ENCODE results near the gene S100A2. TPM values are rescaled to one million over a fixed set of nuclear protein-coding genes. Genes with fewer than 3 reads are reported as not detected.

Gene S100A2
- total RNA-seq, 1 donor from 2014 or later = 5.6 TPM

GRCh38 chr1:153561466-153561985 lies 4.1 kb downstream of the S100A2 start:
- ATAC-seq (no peak), DNase-seq (peak; percentile 48)
- no peak for TF ChIP-seq CTCF (IDR thresholded peaks at IDR 0.05)

GRCh38 chr1:153560771-153561465 lies 4.7 kb downstream of the S100A2 start:
- no peaks in the 10 kb centered on the region for H3K27me3 ChIP-seq
- TF ChIP-seq CTCF (IDR thresholded peaks at IDR 0.05) = no peak
- H3K9me3 ChIP-seq = no peaks in the 10 kb centered on the region
- peaks cover 11% of the 10 kb centered on the region for H3K4me1 ChIP-seq
- DNase-seq (peak; percentile 42), ATAC-seq (no peak)
- intact Hi-C loops (cut with DNase I) = no loop called here
- H3K27ac ChIP-seq = no peak overlapping the region
- H3K36me3 ChIP-seq = no peaks in the 10 kb centered on the region
- H3K4me3 ChIP-seq = no peak overlapping the region

More at GRCh38 chr1:153561466-153561985, 4.1 kb downstream of the S100A2 start:
- peaks cover 16% of the 10 kb centered on the region for H3K4me1 ChIP-seq
- intact Hi-C loops (cut with DNase I) = no loop called here
- H3K36me3 ChIP-seq = no peaks in the 10 kb centered on the region
- no peak overlapping the region for H3K27ac ChIP-seq
- H3K4me3 ChIP-seq = no peak overlapping the region
- H3K27me3 ChIP-seq = no peaks in the 10 kb centered on the region
- no peaks in the 10 kb centered on the region for H3K9me3 ChIP-seq

- peaks cover 4% of the 10 kb centered on the region for H3K4me1 ChIP-seq
- H3K4me3 ChIP-seq = no peak overlapping the region
- H3K27ac ChIP-seq = no peak overlapping the region
- no peaks in the 10 kb centered on the region for H3K9me3 ChIP-seq
- no peak for DNase-seq
- intact Hi-C loops (cut with DNase I) = no loop called here
- no peaks in the 10 kb centered on the region for H3K27me3 ChIP-seq
- TF ChIP-seq CTCF (IDR thresholded peaks at IDR 0.05) = no peak
- no peak for ATAC-seq
- H3K36me3 ChIP-seq = no peaks in the 10 kb centered on the region
Observed at GRCh38 chr1:153560241-153560640, 5.4 kb downstream of the S100A2 start.

GRCh38 chr1:153557877-153558276 lies 7.8 kb downstream of the S100A2 start:
- no peak for TF ChIP-seq CTCF (IDR thresholded peaks at IDR 0.05)

GRCh38 chr1:153556348-153556747 lies 9.3 kb downstream of the S100A2 start:
- Histone ChIP-seq H3K27me3 (no peaks in the 10 kb centered on the region), H3K4me1 (peaks cover 17% of the 10 kb centered on the region), H3K36me3 (no peaks in the 10 kb centered on the region), H3K9me3 (no peaks in the 10 kb centered on the region), H3K27ac (no peak overlapping the region), H3K4me3 (no peak overlapping the region)
- intact Hi-C loops (cut with DNase I) = no loop called here
- TF ChIP-seq CTCF (IDR thresholded peaks at IDR 0.05) = no peak
- no peak for ATAC-seq
- DNase-seq = no peak

More at GRCh38 chr1:153557877-153558276, 7.8 kb downstream of the S100A2 start:
- DNase-seq (no peak), ATAC-seq (no peak)
- intact Hi-C loops (cut with DNase I) = no loop called here
- no peaks in the 10 kb centered on the region for H3K9me3 ChIP-seq
- H3K27me3 ChIP-seq = no peaks in the 10 kb centered on the region
- H3K4me1 ChIP-seq = peaks cover 17% of the 10 kb centered on the region
- H3K4me3 ChIP-seq = no peak overlapping the region
- no peaks in the 10 kb centered on the region for H3K36me3 ChIP-seq
- H3K27ac ChIP-seq = no peak overlapping the region

All from upper lobe of right lung (tissue), 1 donor.